ENCODE results near the gene BEND6.

The BEND6 gene

GRCh38 chr6:56954403-56955170 lies at the start of gene BEND6:
Gene BEND6, plus strand, starts transcription at chr6:56955107. Its CDS starts 26,704 bp downstream, at chr6:56981811.
- peak in 12 of 14 donors; percentile 53 to 91 (median 78) for DNase-seq

DNA sequence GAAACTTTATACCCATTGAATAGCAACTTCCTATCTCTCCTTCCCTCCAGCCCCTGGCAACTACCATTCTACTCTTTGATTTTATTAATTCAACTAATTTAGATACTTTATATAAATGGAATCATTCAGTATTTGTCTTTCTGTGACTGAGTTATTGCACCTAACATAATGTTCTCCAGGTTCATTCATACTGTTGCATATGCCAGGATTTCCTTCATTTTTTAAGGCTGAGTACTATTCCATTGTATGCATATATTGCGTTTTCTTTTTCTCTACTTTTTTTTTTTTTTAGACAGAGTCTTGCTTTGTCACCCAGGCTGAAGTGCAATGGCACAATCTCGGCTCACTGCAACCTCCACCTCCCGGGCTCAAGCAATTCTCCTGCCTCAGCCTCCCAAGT lies 49.5 kb upstream of the BEND6 start:
- no peak for DNase-seq

DNA sequence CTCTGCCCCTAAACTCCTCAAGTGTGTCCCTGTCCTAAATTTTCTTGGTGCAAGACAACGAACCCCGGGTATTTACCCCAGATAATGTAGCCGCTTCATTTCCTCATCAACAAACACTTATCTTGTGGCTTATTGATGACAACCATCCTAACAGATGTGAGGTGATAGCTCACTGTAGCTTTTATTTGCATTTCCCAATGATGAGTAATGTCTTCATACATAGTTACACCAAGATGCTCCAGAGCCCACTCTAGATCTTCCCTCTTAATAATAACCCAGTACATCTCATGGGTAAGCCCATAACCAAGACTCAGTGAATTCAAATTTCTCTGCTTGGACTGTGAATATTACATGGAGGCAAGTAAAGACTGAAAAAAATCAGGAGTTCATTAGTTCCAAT lies 48.2 kb upstream of the BEND6 start:
- DNase-seq = no peak

DNA sequence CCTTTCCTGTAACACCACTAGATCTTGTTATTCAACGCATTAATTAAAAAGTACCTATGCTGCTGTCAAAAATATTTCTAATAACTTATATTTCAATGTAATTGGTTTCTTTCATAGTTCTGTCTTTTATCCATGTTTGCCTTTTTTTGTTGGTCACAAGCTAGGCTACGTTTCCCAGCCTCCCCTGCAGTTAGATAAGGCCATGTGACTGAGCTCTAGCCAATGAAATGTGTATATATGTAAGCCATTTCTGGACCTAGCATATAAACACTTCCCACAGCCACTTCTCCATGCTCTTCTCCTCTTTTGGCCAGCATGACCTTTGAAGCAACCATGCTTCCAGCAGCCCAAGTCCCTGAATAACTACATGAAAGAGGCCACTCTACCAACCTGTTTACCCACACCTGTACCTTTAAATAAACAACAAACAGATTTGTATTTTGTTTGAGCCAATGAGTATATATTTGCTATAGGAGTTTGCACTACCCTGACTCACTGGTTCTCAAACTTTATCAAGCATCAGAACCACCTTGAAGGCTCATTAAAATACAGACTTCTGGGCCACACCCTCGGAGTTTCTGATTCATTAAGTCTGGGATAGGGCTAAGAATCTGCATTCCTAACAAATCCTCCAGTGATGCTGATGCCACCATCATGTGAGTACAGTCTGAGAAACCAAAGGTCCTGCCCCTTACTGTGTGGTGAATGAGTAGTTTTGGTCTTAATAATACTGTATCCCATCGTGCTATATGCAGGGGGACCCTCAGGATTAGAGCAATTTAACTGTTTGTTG lies 45.6 kb upstream of the BEND6 start:
- no peak for DNase-seq

DNA sequence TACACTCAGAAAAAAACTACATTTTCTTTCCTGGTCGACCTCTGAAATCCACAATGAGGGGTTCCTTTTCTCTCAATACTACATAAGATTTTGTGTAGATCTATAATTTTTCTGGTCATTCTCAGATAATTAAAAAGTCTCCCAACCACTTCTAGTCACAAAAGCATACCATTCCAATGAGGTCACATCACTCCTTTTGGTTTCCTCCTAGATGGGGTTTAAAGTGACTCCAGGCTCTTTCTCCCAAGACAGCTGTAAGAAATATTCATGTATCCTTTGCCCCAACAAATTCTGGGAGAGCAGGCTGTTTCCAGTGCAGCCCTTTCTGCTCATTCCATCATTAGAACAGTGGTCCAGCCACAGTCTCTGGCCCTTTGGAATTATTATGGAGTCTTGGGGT lies 43.1 kb upstream of the BEND6 start:
- DNase-seq = no peak

- DNase-seq = peak in 1 of 14 donors; percentile 83
Measured at GRCh38 chr6:56913285-56914074, 41.4 kb upstream of the BEND6 start.

DNA sequence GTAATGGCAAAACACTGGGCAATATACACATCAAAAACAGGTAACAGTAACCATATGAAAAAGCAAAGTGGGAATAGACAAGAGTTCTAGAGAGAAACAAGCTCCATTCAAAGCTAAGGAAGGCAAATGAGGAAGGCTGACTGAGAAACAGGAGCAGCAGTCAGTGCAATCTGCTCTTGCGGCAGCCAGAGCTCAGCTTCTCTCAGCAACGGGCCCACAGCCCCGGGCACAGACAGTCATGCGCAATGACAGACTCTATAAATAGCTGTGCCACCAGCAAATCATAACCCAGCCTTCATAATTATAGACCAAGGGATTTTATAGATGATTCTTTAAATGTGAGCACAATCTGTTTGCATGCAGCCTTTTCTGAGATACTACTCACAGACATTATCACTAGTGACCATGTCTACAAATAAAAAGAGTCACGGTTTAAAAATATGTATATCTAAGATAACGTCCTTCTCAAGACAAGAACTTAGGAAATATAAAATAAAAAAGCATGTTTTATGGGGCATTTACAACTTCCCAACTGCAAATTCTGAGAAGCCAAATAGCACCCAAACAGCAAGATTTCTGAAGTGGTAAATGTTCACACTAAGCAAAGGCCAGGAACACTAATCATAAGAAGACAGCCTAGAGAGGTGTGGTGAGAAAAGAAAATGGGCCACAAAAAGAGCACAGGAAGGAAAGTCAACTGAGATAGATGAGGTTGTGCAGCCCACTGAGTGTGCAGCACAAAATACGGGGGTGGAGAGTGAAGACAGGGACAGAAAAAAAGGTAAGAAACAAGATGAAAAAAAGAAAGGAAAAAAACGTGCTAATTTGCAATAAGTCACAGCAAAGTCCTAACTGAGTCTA lies 39.9 kb upstream of the BEND6 start:
- DNase-seq = peak in 3 of 14 donors; percentile 22 to 95 (median 44)

- DNase-seq = peak in 1 of 14 donors; percentile 32
Measured at GRCh38 chr6:56915832-56916231, 39.1 kb upstream of the BEND6 start.

- DNase-seq = peak in 1 of 14 donors; percentile 30
Measured at GRCh38 chr6:56916849-56917551, 37.9 kb upstream of the BEND6 start.

- no peak for DNase-seq
Measured at GRCh38 chr6:56922645-56923044, 32.3 kb upstream of the BEND6 start.

DNA sequence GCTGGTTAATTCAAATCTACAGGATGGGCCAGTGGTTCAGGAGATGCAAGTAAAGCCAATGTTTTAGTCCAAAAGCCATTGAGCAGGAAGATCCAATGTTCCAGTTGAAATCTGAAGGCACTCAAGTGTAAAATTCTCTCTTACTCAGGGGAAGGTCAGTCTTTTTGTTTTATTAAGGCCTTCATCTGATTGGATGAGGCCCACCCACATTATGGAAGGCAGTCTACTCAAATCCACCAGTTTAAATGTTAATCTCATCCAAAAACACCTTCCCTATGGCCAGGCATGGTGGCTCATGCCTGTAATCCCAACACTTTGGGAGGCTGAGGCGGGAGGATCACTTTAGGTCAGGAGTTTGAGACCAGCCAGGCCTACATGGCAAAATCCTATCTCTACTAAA lies 31.3 kb upstream of the BEND6 start:
- DNase-seq = no peak

DNA sequence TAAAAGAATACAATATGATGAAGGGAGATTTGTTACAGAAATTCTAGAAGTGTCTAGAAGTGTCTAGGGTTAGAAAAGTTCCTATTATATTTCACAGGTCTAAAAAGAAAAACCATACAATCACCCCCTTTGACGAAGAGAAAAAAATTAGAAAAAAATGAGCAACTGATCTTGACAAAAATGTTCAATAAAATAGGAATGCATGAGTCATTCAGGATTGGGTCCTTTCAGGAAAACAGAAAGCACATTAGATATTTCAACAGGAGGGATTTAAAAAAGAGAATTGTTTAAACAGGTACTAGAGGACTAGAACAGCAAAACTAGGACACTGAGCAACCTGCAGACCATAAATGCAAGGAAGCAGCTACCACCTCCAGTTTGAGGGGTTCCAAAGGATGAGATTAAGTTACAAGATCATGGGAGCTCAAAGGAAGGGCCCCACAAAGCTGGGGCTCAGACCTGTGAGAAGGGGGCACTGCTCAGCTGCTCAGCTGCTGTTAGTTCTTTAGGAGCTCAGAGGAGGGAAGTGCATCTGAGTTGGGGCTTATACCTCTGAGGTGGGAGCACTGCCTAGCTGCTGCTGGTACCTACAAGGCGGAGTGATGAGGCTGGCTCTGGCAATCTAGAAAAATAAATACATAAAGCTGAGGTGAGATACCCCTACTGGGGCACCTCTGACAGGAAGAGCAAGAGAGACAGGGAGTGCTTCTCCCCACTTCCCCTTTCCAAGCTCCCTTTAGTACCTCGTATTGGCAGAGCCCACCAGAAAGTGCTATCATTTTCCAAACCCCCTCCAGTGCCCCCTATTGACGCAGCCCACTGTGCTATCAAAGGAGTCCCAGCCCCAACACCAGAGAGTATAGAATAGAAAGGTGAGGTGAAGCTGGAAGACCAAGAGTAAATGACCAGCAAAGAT lies 27.1 kb upstream of the BEND6 start:
- no peak for DNase-seq

DNA sequence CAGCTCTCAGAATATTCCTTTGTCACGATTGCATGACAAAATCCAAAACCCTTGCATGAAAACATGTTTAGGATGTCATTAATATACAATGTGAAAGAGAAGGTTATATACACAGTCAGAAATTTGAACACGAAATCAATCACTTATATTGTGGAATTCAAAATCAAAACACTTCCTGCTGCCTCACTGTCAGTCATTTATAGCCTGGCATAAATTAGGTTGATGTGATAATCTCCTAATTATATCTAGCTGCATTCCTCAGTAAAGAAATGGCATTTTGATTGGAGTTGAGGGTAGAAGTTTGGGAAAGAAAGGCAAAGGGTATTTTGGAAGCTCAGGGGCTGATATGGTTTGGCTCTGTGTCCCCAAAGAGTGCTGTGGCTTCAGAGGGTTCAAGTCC lies 24.1 kb upstream of the BEND6 start:
- DNase-seq = no peak

- no peak for DNase-seq
Measured at GRCh38 chr6:56932910-56933477, 21.9 kb upstream of the BEND6 start.

DNA sequence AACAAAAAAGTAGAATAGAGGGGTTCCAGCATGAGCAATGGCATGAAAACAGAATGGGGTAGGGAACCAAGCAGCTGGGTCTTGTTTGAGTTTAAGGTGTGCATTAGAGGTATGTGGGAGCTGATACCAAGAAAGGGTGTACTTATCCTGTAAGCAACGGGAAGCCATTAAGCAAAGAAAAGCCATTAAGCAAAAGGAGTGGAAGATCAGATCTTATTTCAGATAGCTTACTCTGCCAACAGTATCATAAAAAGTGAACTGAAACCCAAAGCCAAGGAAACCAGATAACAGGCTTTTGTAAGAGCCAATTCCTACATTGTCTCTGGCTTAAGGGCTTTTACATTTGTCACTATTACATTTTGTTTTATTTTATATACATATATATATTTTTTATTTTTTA lies 21.3 kb upstream of the BEND6 start:
- no peak for DNase-seq

DNA sequence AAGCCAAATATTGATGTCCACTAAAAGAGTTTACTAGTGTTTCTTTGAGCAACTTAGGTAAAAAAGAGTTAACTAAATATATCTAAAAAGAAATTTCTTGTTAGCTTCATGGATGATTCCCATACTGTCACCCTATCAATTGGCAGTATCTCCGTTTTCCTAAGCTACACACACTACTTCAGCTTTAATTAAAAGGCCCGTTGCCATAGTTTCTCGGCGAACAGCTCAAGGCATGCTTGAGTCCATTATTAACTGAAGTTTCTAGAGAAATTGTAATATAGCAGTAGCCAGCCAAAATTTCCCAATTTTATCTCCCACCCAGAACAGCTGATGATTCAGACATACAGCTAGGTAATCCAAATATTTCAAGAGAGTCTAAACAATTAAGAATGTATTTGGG lies 20.0 kb upstream of the BEND6 start:
- DNase-seq = no peak

DNA sequence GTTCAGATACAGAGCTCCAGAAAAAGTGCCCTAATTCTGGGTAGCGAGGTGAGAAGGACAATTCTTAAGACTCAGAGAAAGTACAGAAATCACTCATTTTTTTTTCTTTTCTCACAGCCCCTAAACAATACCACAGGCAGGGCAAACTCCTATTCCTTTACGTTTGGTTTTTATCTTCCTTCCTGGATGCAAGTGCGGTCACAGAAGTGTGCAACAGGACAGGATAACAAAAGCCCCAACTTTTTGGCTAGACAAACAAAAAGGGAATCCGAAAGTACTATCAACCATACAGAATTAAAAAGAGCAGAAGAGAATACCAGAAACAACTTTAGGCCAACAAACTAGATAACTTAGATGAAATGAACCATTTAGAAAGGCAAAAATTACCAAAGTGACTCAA lies 18.4 kb upstream of the BEND6 start:
- DNase-seq = no peak

GRCh38 chr6:56938649-56939191 lies 16.2 kb upstream of the BEND6 start:
- DNase-seq = peak in 3 of 14 donors; percentile 8 to 71 (median 51)

DNA sequence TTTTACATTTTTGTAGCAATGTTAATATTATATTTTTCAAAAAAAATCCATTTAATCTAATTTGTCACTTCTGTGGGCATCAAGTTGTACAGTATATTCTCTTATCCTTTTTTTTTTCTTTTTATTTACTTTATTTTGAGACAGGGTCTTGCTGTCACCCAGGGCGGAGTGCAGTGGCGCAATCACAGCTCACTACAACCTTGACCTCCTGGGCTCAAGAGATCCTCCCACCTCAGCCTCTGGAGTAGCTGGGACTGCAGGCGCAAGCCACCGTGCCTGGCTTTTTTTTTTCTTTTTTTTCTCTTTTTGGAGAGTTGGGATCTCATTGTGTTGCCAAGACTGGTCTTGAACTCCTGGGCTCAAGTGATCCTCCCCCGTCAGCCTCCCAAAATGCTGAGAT lies 14.4 kb upstream of the BEND6 start:
- no peak for DNase-seq

GRCh38 chr6:56940977-56941376 lies 13.9 kb upstream of the BEND6 start:
- DNase-seq = no peak

Data from C1 segment of cervical spinal cord (tissue), 14 donors.